Mesodermal cell (in vitro differentiated cells): ENCODE results near the gene PRUNE2.

Source experiments
- H3K27ac ChIP-seq: 2 replicates; pipeline ENCODE4 v1.7.0; 2013; ENCODE audit warnings: mild to moderate bottlenecking, low read depth, low read length, moderate library complexity; ENCODE audit not compliant: severe bottlenecking
- H3K36me3 ChIP-seq: 2 replicates; pipeline ENCODE4 v1.7.1; 2013; ENCODE audit warnings: mild to moderate bottlenecking, low read length, moderate library complexity; ENCODE audit not compliant: control insufficient read depth, insufficient read depth
- H3K4me1 ChIP-seq: one replicate; pipeline ENCODE4 v1.7.1; 2013; ENCODE audit warnings: mild to moderate bottlenecking, low read length; ENCODE audit not compliant: insufficient read depth, control insufficient read depth, poor library complexity, severe bottlenecking
- H3K4me3 ChIP-seq: 2 replicates; pipeline ENCODE4 v1.7.0; 2013; ENCODE audit warnings: low read length, control low read depth, mild to moderate bottlenecking; ENCODE audit not compliant: insufficient read depth, poor library complexity, severe bottlenecking; ENCODE audit errors: extremely low read depth
- H3K9me3 ChIP-seq: 2 replicates; pipeline ENCODE4 v1.7.1; 2013; ENCODE audit warnings: mild to moderate bottlenecking, low read length, moderate library complexity; ENCODE audit not compliant: control insufficient read depth
- WGBS, 2 experiments: methylation state at CpG; one replicate each; pipeline ENCODE4 v1.1.5; 2013; ENCODE audit warnings: missing lambda C conversion rate in 2 of 2; ENCODE audit not compliant: insufficient coverage in 2 of 2; 5-methylcytosine and 5-hydroxymethylcytosine counted together

The PRUNE2 gene

DNA sequence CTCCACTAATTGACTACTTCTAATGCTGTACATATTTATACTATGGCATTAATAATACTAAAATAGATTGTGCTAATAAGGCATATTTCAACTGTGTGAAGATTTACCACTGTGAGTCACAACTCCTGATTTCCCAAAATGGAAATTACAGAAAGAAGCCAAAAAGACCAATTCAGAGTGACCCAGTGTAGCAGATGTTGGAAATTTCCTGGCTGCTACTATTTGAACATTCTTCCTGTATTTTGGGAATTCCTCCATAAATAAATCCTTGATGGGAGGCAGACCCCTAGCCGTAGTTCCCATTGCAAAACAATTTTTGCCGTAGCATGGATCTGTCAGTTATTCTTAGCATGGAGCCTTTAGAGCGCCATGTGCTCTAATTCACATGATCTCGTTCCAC lies 11.4 kb upstream of the PRUNE2 start:
- 92 to 100% methylated on average over 2 of the region's 4 CpGs for WGBS, 2 experiments

DNA sequence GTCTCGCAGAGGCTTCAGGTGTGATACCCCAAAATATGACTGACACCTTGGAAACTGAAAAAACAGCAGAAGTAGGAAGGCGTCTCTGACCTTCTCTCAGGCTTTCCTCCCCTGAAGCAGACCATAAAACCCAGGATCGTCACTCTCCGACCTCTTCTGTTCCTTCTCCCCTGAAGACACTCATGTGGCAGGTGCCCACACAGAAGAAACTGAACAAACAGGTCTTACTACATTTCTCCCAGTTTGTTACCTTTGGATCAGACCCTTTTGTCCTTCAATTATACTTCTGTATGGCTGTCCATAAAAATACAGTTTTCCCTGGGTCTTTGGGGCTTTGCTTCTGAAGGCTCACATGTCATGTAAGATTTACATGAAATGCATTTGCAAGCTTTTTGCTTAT lies 10.3 kb upstream of the PRUNE2 start:
- 84 to 98% methylated on average over 4 of the region's 4 CpGs for WGBS, 2 experiments
- H3K4me1 ChIP-seq, result no peaks in the 10 kb centered on the region
- H3K4me3 ChIP-seq, result no peak overlapping the region
- H3K36me3 ChIP-seq, result no peaks in the 10 kb centered on the region
- no peak overlapping the region for H3K27ac ChIP-seq
- H3K9me3 ChIP-seq, result no peaks in the 10 kb centered on the region

More for the DNA sequence above, 11.4 kb upstream of the PRUNE2 start:
- Histone ChIP-seq H3K36me3 (no peaks in the 10 kb centered on the region), H3K27ac (no peak overlapping the region), H3K4me3 (no peak overlapping the region), H3K9me3 (no peaks in the 10 kb centered on the region), H3K4me1 (no peaks in the 10 kb centered on the region)

DNA sequence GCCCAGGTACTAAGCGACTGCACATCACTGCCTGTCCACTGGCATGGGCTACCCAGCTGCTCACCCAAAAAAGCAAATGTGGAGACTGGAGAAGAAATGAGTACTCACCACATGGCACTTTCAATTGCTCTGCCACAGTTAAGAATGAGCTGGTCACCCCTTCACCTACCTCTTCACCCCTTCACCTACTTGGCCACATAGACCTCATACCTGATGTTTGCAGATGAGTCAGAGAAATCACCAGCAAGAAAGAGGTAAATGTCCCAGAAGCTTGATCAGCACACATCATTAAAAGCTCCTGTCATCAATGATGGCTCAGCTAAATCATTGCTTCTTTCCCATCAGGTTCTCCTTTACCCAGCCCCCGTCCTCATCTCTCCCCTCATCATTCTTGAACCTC lies 7.6 kb upstream of the PRUNE2 start:
- Histone ChIP-seq H3K4me3 (no peak overlapping the region), H3K9me3 (no peaks in the 10 kb centered on the region), H3K27ac (no peak overlapping the region), H3K4me1 (no peaks in the 10 kb centered on the region), H3K36me3 (no peaks in the 10 kb centered on the region)
- WGBS, 2 experiments, result 100% methylated on average over 1 of the region's 2 CpGs; no CpG with 5 or more reads in 1 of the 2 experiments

DNA sequence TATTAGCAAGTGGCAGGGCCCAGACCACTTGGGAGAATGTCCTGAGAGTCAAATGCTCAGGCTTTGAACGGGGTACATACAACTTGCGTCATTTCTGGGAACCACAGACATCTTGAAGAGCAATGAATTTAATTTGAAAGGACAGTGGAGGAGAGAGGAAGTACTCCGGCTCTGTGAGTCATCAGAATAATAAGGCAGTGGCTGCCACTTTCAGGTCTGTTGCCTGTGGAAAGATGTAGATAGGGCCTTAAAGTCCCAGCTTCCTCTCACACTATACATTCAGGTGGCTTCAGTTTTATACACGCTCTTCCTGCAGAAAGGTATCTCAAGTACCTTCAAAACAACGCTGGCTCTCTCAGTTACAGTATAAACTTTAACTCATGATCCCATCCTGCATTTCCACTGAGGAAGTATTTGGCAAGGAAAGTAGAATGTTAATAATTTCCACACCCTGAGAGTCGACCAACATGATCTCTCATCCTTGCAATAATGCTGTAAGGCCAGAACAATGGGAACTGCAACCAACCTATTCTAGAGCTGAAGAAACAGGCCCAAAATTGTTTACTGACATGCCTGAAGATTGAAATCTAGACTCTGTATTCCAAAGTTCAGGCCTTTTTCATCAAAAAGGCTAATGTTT lies 6.8 kb upstream of the PRUNE2 start:
- Histone ChIP-seq H3K36me3 (no peaks in the 10 kb centered on the region), H3K27ac (no peak overlapping the region), H3K9me3 (no peaks in the 10 kb centered on the region), H3K4me3 (no peak overlapping the region), H3K4me1 (no peaks in the 10 kb centered on the region)
- WGBS, 2 experiments, result 68 to 80% methylated on average over 4 of the region's 6 CpGs

DNA sequence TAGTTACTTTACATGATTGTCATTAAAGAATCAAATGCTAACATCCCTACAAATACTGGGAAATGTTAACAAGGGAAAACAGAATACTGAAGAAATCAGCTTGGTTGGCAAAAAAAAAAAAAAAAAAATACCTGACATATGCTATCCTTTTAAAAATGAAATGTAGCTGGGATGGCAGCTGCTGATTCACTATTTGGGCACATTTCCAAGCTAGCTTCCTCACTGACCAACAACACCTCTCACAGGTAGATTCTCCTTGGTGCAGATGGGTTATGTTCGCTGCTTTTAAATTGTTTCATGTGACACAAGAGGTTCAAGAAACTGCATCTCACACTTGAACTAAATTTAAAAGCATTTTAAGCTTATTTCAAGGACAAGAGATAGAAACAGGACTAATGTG lies 6.1 kb upstream of the PRUNE2 start:
- H3K27ac ChIP-seq, result no peak overlapping the region
- WGBS, 2 experiments, result no CpG with 5 or more reads among the region's 1 CpG
- H3K9me3 ChIP-seq, result no peaks in the 10 kb centered on the region
- H3K4me3 ChIP-seq, result no peak overlapping the region
- H3K4me1 ChIP-seq, result no peaks in the 10 kb centered on the region
- H3K36me3 ChIP-seq, result no peaks in the 10 kb centered on the region

DNA sequence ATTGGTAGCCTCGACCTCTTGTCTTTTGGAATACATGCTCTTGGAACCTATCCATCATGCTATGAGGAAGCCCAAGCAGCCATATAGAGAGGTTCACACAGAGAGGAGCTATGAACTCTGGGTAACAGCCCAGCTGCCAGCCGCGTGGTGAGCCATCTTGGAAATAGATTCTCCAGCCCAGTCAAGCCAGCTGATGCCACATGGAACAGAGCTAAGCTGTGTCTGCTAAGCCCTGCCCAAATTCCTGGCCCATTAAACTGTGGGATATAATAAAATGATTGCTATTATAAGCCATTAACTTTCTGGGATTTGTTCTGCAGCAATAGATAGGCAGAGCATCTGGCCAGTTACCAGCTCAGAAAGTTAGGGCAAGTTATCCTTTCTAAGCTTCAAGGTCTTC lies 4.9 kb upstream of the PRUNE2 start:
- H3K4me1 ChIP-seq, result peaks cover 5% of the 10 kb centered on the region
- 81 to 100% methylated on average over 2 to 3 of the region's 3 CpGs for WGBS, 2 experiments
- H3K4me3 ChIP-seq, result no peak overlapping the region
- no peak overlapping the region for H3K27ac ChIP-seq
- no peaks in the 10 kb centered on the region for H3K36me3 ChIP-seq
- no peaks in the 10 kb centered on the region for H3K9me3 ChIP-seq

DNA sequence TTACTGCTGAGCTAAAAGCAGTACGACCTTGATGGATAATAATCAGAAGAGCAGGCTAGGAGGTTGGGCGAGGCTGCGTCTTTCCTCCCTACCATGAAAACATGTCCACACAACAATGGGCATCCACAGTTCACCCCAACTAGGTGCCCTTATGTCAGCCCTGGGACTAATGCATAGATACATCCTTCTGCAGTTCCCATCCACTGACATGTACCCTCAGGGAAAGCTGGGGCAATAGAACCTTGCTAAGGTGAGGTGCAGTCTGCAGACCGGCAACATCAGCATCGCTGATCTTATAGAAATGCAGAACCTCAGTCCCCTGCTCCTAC lies 697 bp upstream of the PRUNE2 start:
- 15% methylated on average over 5 of the region's 5 CpGs; no CpG with 5 or more reads in 1 of the 2 experiments for WGBS, 2 experiments
- no peaks in the 10 kb centered on the region for H3K36me3 ChIP-seq
- H3K27ac ChIP-seq, result no peak overlapping the region
- no peaks in the 10 kb centered on the region for H3K9me3 ChIP-seq
- peak overlapping the region; percentile 9 for H3K4me3 ChIP-seq
- H3K4me1 ChIP-seq, result peaks cover 17% of the 10 kb centered on the region

DNA sequence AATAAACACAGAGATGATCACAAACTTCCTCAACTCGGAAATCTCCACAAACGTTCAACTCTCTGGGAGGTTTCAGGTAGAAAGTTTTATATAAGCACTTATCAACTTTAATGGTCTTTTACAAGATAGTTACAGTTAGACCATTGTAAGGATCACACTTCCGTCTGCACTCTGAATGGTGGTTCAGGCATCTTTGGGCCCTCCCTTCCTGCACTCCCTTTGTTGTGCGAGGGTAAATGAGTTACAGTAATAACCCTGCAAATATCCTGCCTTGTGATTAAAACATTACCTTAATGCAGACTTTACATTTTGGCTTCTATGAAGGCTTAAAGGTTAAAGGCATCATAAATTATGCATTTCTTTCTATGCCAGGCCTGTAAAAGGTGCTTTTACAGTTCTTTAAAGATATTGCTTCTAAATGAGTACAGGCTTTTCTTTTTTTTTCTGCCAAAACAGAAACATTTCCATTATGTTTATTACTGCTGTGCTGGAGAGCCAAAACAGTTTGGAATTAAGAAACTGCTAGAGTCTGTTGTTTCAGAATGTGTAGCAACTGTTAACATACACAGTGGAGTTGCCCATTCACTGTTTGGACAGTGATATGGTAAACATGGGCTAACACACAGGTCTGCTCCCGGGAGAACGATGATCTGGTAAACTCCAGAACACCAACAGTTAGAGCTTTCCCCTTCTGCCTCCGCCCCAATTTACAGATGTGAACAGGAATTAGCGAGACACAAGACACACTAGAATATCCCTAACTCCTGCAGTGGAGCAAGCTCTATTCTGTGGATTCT lies 1.1 kb downstream of the PRUNE2 start:
- H3K36me3 ChIP-seq, result no peaks in the 10 kb centered on the region
- no peak overlapping the region for H3K27ac ChIP-seq
- no peaks in the 10 kb centered on the region for H3K9me3 ChIP-seq
- H3K4me3 ChIP-seq, result no peak overlapping the region
- H3K4me1 ChIP-seq, result peaks cover 17% of the 10 kb centered on the region
- 69 to 79% methylated on average over 3 to 5 of the region's 8 CpGs for WGBS, 2 experiments

DNA sequence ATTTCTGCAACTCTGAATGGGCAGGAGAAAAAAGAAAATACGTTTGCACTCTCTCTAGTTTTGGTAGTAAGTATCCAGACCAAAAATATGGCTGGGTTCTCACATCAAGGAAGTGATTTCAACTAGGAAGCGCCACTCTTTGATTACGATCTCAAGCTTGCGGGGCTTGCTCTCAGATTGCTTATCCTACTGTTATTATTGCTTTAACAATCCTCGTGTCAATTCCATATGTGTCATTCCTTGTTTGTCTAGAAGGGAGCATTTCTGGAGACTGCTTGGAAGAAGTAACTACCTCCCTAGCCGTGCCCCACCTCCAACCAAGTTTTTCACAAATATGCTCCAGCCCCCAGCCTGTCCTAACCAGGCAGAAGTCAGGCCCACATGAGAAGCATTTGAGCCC lies 3.5 kb downstream of the PRUNE2 start:
- H3K9me3 ChIP-seq, result no peaks in the 10 kb centered on the region
- H3K27ac ChIP-seq, result no peak overlapping the region
- no peak overlapping the region for H3K4me3 ChIP-seq
- 73 to 87% methylated on average over 1 to 3 of the region's 6 CpGs for WGBS, 2 experiments
- peaks cover 17% of the 10 kb centered on the region for H3K4me1 ChIP-seq
- no peaks in the 10 kb centered on the region for H3K36me3 ChIP-seq

DNA sequence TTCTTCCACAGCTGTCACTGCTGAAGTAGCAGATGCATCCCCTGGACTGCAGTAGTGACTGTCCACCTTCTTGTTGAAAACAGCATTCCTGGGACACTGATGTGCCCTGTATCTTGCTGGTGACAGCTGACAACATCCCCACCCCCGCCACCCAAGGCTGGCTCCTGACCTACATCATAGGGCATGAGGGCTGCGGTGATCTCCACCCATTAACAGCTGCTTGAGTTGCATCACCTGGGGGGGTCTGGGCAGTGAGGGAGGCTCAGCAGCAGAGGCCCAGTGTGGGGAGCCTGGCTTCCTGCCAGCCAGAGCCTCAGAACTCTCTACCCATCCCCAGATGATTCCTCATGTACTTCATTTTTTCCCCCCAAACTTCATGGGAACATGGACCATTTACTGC lies 4.1 kb downstream of the PRUNE2 start:
- Histone ChIP-seq H3K4me3 (no peak overlapping the region), H3K36me3 (no peaks in the 10 kb centered on the region), H3K9me3 (no peaks in the 10 kb centered on the region), H3K27ac (no peak overlapping the region), H3K4me1 (peaks cover 17% of the 10 kb centered on the region)
- 80 to 83% methylated on average over 1 to 2 of the region's 2 CpGs for WGBS, 2 experiments

DNA sequence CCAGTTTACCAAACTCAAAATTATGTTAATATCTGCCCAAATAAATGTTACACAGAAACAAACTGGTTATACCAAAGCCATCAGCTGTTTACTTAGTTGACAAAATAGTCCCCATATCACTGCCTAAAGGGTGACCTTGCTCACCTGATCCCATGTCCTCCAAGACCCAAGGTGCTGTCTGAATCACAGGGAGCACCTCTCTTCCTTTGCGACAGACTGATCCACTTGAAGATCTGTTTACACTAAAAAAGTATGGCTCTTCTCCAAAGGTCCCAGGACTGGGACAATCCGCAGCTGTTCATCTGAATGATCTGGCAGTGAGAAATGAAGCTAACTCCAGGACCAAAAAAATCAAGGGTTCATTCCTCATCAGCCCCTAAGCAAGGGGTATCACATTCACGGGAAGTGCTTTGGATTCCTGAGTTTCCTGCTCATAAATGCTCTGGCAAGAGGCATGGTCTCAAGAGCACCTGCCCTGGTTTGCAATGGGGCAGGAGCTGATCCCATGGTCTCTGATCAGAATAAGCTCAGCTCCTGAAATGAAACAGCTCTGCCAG lies 5.0 kb downstream of the PRUNE2 start:
- Histone ChIP-seq H3K9me3 (no peaks in the 10 kb centered on the region), H3K4me1 (peaks cover 12% of the 10 kb centered on the region), H3K27ac (no peak overlapping the region), H3K4me3 (no peak overlapping the region), H3K36me3 (no peaks in the 10 kb centered on the region)
- WGBS, 2 experiments, result 71 to 83% methylated on average over 2 of the region's 3 CpGs
